Measurements from ENCODE around the gene ARPC2.

DNA sequence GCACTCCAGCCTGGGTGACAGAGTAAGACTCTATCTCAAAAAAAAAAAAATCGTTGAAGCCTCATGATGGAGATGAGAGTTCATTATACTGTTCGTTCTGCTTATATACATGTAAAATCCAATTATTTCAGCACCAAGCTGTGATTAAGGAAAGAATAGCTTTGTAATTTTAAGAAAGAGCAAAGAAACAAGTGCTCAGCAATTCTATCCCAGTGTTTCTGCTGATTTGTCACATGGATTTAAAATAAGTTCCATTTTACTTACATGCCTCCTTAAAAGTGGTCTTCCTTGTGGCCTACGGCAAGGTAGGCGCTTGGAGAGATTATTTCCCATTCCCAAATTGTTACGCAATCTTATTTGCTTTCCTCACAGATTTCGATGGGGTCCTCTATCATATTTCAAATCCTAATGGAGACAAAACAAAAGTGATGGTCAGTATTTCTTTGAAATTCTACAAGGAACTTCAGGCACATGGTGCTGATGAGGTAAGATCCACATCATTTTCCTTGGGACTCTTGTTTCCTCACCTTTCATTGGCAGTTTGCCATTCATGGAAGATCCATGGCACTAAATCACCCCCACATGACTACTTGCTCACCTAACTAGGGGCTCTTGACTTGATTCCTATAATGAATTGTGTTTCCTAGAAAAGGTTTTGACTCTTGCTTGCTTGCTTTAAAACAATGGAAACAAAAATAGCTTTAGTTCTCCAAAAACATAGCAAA lies 11.5 kb downstream of the ARPC2 start:
- TF ChIP-seq, protein P1, sequence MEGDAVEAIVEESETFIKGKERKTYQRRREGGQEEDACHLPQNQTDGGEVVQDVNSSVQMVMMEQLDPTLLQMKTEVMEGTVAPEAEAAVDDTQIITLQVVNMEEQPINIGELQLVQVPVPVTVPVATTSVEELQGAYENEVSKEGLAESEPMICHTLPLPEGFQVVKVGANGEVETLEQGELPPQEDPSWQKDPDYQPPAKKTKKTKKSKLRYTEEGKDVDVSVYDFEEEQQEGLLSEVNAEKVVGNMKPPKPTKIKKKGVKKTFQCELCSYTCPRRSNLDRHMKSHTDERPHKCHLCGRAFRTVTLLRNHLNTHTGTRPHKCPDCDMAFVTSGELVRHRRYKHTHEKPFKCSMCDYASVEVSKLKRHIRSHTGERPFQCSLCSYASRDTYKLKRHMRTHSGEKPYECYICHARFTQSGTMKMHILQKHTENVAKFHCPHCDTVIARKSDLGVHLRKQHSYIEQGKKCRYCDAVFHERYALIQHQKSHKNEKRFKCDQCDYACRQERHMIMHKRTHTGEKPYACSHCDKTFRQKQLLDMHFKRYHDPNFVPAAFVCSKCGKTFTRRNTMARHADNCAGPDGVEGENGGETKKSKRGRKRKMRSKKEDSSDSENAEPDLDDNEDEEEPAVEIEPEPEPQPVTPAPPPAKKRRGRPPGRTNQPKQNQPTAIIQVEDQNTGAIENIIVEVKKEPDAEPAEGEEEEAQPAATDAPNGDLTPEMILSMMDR (IDR thresholded peaks at IDR 0.05) = no peak
- TF ChIP-seq EP300 (IDR thresholded peaks at IDR 0.05) = no peak

All from gastroesophageal sphincter (tissue), 3 donors.